Measurements from ENCODE around the gene GPR149. TPM values are rescaled to one million over a fixed set of nuclear protein-coding genes. Genes with fewer than 3 reads are reported as not detected.
A peak's percentile ranks its signal among the peaks of the same experiment; 100 is the strongest.

The GPR149 gene
- total RNA-seq, 3 donors from 2014 or later = not detected

- Mint-ChIP-seq H3K4me1 (ENCODE audit: low read depth) (peaks cover 13% of the 10 kb centered on the region), H3K4me3 (peak overlapping the region; percentile 30), H3K9me3 (no peaks in the 10 kb centered on the region), H3K36me3 (ENCODE audit: insufficient read depth) (peaks cover 40% of the 10 kb centered on the region), H3K27me3 (ENCODE audit: low read depth) (no peaks in the 10 kb centered on the region)
- ATAC-seq (peak; percentile 46 to 59), DNase-seq (no peak)
Observed at GRCh38 chr3:154316974-154317767, 112.8 kb downstream of the GPR149 start.

- DNase-seq (no peak), ATAC-seq (no peak)
- Mint-ChIP-seq H3K27me3 (ENCODE audit: low read depth) (no peaks in the 10 kb centered on the region), H3K4me1 (ENCODE audit: low read depth) (peaks cover 6% of the 10 kb centered on the region), H3K36me3 (ENCODE audit: insufficient read depth) (peaks cover 36% of the 10 kb centered on the region), H3K9me3 (no peaks in the 10 kb centered on the region), H3K4me3 (no peak overlapping the region)
Observed at GRCh38 chr3:154314152-154314551, 115.8 kb downstream of the GPR149 start.

- ATAC-seq (peak; percentile 32 to 48), DNase-seq (no peak)
- H3K9me3 Mint-ChIP-seq = no peaks in the 10 kb centered on the region
- no peak overlapping the region for H3K4me3 Mint-ChIP-seq
- no peaks in the 10 kb centered on the region for H3K27me3 Mint-ChIP-seq (ENCODE audit: low read depth)
- peaks cover 48% of the 10 kb centered on the region for H3K36me3 Mint-ChIP-seq (ENCODE audit: insufficient read depth)
- H3K4me1 Mint-ChIP-seq (ENCODE audit: low read depth) = peaks cover 19% of the 10 kb centered on the region
Observed at GRCh38 chr3:154310840-154311239, 119.2 kb downstream of the GPR149 start.

- Mint-ChIP-seq H3K27me3 (ENCODE audit: low read depth) (no peaks in the 10 kb centered on the region), H3K36me3 (ENCODE audit: insufficient read depth) (peaks cover 34% of the 10 kb centered on the region), H3K4me3 (no peak overlapping the region), H3K9me3 (no peaks in the 10 kb centered on the region), H3K4me1 (ENCODE audit: low read depth) (peaks cover 13% of the 10 kb centered on the region)
- no peak for DNase-seq
- peak in 1 of 2 donors; percentile 43 for ATAC-seq
Observed at GRCh38 chr3:154307363-154307762, 122.6 kb downstream of the GPR149 start.

- peaks cover 50% of the 10 kb centered on the region for H3K36me3 Mint-ChIP-seq (ENCODE audit: insufficient read depth)
- H3K4me1 Mint-ChIP-seq (ENCODE audit: low read depth) = peaks cover 13% of the 10 kb centered on the region
- ATAC-seq (no peak), DNase-seq (no peak)
- no peaks in the 10 kb centered on the region for H3K9me3 Mint-ChIP-seq
- H3K4me3 Mint-ChIP-seq = no peak overlapping the region
- no peaks in the 10 kb centered on the region for H3K27me3 Mint-ChIP-seq (ENCODE audit: low read depth)
Observed at GRCh38 chr3:154304936-154305335, 125.1 kb downstream of the GPR149 start.

GRCh38 chr3:154304116-154304786 is 125.7 kb downstream of the GPR149 start:
- ATAC-seq (no peak), DNase-seq (no peak)
- peaks cover 13% of the 10 kb centered on the region for H3K4me1 Mint-ChIP-seq (ENCODE audit: low read depth)
- no peaks in the 10 kb centered on the region for H3K9me3 Mint-ChIP-seq
- no peak overlapping the region for H3K4me3 Mint-ChIP-seq
- no peaks in the 10 kb centered on the region for H3K27me3 Mint-ChIP-seq (ENCODE audit: low read depth)
- H3K36me3 Mint-ChIP-seq (ENCODE audit: insufficient read depth) = peaks cover 51% of the 10 kb centered on the region

GRCh38 chr3:154301561-154301960 is 128.4 kb downstream of the GPR149 start:
- ATAC-seq = no peak
- Mint-ChIP-seq H3K27me3 (ENCODE audit: low read depth) (no peaks in the 10 kb centered on the region), H3K9me3 (no peaks in the 10 kb centered on the region), H3K4me1 (ENCODE audit: low read depth) (no peaks in the 10 kb centered on the region), H3K4me3 (no peak overlapping the region), H3K36me3 (ENCODE audit: insufficient read depth) (peaks cover 45% of the 10 kb centered on the region)
- no peak for DNase-seq

- Mint-ChIP-seq H3K4me3 (no peak overlapping the region), H3K4me1 (ENCODE audit: low read depth) (no peaks in the 10 kb centered on the region), H3K9me3 (no peaks in the 10 kb centered on the region), H3K36me3 (ENCODE audit: insufficient read depth) (peaks cover 38% of the 10 kb centered on the region), H3K27me3 (ENCODE audit: low read depth) (no peaks in the 10 kb centered on the region)
- DNase-seq (no peak), ATAC-seq (no peak)
Observed at GRCh38 chr3:154294016-154294415, 136.0 kb downstream of the GPR149 start.

GRCh38 chr3:154290187-154290586 is 139.8 kb downstream of the GPR149 start:
- Mint-ChIP-seq H3K4me1 (ENCODE audit: low read depth) (no peaks in the 10 kb centered on the region), H3K9me3 (no peaks in the 10 kb centered on the region), H3K27me3 (ENCODE audit: low read depth) (no peaks in the 10 kb centered on the region), H3K4me3 (no peak overlapping the region), H3K36me3 (ENCODE audit: insufficient read depth) (peaks cover 38% of the 10 kb centered on the region)
- ATAC-seq (no peak), DNase-seq (no peak)

Other genes starting within 250 kb of the GPR149 start
- 10 to 100 TPM; 73.9 to 89.1 (median 85.4) TPM for gene DHX36, start 105.7 kb downstream of the GPR149 start, total RNA-seq